ENCODE measurements around the gene FAHD1.
"Not testable (repeated sequence)": the region's sequence is repeated elsewhere in the genome, so short reads cannot be mapped to it uniquely, and the experiment has no call there.

Gene FAHD1

DNA sequence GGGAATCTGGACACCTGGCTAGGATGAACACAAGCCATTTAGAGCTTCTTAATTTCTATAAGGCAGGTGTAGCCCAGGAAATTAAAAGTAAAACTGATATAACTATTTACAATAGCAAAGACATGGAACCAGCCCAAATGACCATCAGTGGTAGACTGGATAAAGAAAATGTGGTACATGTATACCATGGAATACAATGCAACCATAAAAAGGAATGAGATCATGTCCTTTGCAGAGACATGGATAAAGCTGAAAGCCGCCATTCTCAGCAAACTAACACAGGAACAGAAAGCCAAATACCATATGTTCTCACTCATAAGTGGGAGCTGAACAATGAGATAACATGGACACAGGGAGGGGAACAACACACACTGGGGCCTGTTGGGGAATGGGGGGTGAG, 19.4 kb downstream of the FAHD1 start:
- no peak for DNase-seq (ENCODE audit: low read depth in 2 of 2)

DNA sequence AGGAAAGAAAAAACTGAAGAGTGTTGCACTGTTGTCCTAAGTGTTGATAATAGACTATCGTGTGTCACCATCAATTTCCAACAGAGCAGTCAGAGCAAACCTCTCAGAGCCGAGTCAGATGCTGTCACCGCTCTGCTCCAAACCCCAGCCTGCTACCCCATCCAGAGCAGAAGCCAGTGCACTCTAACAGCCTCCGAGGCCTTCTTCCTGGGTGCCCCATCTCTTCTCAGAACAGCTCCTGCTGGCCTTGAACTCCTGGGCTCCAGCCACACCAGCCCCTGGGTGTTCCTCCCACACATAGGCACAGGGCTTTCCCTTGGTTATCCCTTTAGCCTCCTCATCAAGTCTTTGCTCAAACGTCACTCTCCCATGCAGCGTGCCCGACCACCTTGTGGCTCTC, 24.0 kb downstream of the FAHD1 start:
- DNase-seq (ENCODE audit: low read depth in 2 of 2) = no peak

DNA sequence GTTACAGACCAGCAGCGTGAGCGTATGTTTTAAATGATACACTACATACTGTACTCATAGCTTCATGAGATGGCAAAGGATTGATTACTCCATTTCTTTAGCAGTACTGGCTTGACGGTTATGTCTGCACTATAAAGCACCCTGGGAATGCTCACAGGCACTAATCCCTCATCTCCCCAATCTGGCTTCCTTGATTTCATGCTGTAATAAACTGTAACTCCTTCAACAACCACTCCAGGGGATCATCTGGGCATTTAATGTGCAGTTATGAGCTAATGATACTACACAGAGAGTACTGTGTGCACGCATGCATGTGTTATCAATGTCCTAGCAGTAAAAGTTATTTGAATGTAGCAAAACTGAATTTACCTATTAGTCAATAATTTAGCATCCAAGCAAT, 24.8 kb downstream of the FAHD1 start:
- no peak for DNase-seq (ENCODE audit: low read depth in 2 of 2)

DNA sequence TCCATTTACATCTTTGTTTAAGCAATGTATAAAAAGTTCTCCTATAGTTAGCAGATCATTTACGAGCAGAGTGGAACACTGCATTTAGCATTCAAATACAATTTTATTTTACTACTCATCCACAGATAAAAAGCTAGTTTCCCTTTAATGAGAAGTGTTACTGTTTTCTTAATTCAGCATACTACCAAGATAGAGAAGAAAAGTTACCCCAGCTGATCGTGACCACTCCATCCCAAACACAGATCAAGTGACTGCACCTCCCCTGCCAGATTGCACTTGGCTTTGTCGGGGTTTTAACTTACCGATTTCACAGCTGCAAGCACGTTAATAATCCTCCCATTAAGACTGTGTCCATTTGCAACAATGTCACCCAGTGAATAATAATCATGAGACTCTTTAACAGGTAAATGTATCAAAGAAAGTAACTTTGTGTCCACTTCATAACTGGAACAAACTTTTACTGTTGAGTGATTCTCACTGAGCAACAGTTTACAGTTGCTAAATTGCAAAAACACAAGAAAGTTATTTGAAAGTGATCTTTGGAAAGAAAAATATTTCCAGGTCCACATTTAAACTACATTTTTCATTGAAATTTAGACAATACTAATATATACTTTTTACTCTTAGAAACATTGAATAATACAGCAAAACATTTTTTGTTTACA, 30.6 kb downstream of the FAHD1 start:
- DNase-seq (ENCODE audit: low read depth in 2 of 2) = no peak

DNA sequence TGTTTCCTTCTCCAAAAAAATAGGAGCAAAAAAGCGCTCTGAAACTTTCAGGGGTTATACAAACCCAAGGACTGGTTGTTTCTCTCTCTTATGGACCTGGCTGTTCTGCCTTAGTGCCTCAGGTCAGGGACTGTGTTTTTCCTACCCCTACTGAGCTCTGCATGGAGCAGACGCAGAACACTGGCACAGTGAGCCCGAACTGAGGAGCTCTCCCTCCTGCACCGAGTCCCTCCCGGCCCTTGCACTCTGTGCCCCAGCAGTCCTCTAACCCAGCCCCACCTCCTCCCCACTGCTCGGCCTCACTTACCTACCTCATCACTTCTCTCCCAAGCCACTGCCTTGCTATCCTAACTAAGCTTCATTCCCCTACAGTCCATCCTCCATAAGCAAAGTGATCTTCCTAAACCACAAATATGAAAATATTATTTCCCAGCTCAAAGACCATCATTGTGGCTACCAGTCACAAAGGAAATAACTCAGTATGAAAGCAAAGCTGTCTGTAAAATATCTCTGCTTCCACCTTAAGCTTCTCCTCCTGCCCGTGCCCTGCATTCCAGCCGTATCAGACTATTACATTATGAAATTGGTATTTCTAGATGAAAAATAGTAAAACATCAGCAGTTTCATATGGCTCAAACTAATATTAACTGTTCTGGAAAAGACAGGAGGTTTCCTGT, 31.3 kb downstream of the FAHD1 start:
- no peak for DNase-seq (ENCODE audit: low read depth in 2 of 2)

DNA sequence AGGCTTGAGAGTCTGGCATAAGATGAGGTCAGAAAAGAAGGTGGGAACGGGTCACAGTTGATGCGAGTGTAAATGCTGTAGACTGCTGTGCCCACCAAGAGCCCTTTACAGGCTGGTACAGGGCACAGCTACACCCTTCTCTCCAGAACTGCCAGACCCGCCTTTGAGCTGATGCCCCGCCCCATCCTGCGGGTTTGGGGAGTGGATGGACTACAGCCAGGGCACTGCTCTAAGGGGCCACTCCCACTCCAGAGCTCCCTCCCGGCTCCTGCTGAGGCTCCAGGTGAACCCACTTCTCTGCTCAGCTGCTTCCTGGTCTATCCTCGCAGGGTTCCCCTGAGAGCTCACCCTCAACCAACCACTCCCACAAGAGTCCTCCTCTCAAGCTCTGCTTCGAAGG, 32.6 kb downstream of the FAHD1 start:
- DNase-seq (ENCODE audit: low read depth in 2 of 2) = no peak

DNA sequence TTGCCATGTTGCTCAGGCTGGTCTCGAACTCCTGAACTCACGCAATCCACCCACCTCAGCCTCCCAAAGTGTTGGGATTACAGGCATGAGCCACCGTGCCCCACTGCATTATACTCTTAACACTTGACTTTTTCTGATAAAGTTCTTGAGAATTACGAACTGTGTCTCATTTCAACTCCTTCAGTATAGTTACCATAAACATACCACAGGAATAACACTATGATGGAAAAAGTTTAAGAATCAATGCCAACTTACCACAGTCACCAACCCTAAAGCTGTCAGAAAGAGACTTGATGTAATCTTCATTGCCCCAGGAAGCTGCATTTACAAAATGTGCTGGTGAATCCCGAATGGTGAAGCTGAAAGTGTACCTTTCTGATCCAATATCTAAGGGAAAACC, 34.7 kb downstream of the FAHD1 start:
- DNase-seq (ENCODE audit: low read depth in 2 of 2) = no peak

DNA sequence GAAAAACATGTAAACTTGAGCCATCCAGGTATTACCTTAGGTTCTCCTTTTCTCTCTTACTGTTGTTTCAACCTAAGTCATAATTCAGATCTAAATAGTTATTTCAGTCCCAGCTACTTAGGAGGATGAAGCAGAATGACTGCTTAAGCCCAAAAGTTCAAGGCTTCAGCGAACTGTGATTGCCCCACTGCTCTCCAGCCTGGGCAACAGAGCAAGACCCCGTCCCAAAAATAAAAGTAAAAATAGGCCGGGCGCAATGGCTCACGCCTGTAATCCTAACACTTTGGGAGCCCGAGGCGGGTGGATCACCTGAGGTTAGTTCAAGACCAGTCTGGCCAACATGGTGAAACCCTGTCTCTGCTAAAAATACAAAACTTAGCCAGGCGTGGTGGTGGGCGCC, 35.4 kb downstream of the FAHD1 start:
- DNase-seq (ENCODE audit: low read depth in 2 of 2) = no peak

DNA sequence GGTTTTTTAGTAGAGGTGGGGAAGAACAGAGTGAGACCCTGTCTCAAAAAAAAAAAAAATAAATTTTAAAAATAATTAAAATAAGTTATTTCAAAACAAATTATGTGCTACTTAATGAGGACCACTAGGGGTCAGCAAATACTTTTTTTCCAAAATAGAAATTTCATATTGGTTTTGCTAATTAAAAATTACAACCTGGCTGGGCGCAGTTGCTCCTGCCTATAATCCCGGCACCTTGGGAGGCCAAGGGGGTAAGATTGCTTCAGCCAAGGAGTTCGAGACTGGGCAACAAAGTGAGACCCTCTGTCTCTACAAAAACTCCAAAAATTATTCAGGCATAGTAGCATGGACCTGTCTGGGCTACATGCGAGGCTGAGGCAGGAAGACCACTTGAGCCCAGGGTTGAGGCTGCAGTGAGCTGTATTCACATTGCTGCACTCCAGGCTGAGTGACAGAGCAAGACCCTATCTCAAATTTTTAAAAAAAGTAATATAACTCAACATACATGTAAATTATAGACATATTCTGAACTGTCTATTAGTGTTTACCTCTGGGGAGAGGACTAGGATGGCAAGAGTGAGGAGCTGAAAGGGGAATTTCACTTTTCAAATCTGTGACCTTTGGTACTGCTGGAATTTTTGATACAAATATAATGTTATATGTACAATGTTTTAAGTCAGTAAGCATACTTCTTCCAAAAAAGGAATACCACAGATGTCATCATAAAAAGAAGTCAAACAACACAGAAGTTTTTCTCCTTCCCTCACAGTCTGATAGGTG, 36.9 kb downstream of the FAHD1 start:
- no peak for DNase-seq (ENCODE audit: low read depth in 2 of 2)

DNA sequence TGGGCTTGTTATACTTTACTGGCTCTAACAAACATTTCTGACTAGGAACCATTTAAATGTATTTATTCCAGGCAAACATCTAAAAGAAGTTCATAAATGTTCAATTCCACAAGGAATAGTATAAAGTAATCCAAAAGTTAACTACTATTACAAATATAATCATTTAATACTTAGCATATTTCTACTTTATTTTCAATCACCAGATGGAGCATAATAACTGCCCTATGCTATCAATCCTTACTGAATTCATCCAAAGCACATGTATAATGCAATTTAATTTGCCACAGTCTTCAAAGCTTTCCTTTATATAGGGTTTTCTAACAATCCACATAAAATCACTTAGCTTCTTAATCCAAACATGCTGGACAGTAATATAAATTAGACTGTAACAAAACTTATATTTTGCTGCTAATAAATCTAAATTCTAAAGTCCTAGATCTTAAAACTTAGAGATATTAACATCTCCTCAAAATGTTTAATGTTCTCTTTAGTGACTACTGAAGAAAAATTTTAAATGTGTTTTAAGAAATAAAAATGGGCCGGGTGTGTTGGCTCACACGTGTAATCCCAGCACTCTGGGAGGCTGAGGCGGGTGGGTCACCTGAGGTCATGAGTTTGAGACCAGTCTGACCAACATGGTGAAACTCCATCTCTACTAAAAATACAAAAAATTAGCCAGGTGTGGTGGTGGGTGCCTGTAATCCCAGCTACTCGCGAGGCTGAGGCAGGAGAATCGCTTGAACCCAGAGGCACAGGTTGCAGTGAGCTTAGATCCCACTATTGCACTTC, 39.1 kb downstream of the FAHD1 start:
- DNase-seq (ENCODE audit: low read depth in 2 of 2) = no peak

DNA sequence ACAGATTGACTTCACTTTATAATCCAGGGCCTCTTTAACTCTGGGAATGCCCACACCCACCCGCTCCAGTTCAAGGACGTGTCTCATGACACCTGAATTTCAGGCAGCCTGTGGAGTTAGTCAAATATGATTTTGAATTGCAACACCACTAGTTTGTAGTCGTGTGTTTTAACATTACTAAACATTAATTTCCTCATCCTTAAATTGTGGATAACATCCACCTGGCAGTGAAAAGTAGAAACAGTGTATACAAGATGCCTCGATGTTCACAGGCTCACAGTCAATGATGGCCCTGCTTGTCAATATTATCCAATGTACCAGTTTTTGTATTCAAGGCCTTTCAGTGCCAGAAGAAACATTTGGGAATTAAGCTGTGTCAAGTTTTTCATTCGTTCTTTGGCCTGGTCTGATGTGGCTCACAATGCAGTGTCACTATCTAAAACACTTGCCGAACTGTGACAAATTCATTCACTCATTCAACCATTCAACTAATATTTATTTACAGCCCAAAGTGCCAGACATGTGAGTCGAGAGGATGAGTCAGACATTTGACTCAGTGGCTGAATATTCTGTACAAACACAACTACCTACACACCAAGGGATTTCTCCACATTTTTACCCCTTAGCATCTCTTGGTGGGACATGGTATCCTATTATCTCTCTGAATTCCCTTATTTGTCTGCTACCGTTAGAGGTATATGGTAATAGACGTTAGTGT, 43.5 kb downstream of the FAHD1 start:
- DNase-seq (ENCODE audit: low read depth in 2 of 2) = no peak

DNA sequence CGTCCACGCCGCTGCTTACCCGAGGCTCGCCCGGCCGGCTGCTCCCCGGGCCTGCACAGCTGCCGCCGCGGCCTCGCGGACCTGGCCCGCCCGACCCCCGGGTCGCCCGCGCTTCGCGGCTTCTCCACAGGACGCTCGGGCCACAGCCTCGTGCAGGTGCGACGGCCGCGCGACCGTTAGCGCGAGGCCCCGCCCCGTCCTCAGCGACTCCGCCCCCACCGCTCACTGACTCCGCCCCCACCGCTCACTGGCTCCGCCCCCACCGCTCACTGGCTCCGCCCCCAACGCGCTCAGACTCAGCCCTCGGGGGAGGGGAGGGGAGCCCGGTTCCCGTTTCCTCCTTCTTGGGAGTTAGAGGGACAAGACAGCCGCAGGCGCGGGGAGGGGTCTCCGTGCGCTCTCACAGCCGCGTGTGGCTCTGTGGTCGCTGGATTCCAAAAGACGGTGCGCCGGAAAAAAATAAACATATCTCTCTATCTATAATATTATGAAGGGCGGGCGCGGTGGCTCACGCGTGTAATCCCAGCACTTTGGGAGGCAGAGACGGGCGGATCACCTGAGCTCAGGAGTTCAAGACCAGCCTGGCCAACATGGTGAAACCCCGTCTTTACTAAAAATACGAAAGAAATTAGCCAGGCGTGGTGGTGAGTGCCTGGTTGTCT, 45.1 kb downstream of the FAHD1 start, which contains the start of gene MEIOB:
Gene MEIOB, minus strand, starts transcription at position 191 of the 662 bp plus-strand sequence. CDS start 3,989 bp downstream, outside the sequence.
- peak; percentile 26 to 29 for DNase-seq (ENCODE audit: low read depth in 2 of 2)

DNA sequence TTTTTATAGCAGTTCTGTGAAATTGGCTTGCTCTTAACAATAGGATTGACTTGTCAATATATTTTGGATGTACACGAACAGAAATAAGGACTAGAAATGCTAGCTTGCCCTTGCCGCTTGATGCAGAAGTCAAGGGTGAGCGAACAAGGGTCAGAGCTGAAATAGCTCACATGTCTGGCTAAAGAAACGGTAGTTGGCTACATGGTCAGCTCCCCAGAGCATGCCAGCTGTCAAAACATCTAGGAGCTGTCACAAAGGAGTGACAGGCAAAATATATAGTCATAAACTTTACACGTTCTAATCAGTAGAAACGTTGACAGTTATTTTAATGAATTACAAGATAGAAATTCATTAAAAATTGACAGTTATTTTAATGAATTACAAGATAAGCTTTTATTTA, 47.8 kb downstream of the FAHD1 start:
- DNase-seq (ENCODE audit: low read depth in 2 of 2) = no peak

DNA sequence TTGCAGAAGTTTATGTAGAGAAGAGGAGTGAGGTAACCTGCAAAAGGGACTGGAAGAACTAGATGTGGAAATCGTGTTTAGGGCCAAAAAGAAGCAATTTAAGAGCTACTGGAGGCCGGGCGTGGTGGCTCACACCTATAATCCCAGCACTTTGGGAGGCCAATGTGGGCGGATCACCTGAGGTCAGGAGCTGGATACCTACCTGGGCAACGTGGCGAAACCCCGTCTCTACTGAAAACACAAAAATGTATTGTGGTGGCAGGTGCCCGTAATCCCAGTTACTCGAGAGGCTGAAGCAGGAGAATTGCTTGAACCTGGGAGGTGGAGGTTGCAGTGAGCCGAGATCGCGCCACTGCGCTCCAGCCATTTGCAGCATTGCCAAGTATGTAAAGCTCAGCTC, 49.1 kb downstream of the FAHD1 start:
- not testable (repeated sequence) for DNase-seq (ENCODE audit: low read depth in 2 of 2)

DNA sequence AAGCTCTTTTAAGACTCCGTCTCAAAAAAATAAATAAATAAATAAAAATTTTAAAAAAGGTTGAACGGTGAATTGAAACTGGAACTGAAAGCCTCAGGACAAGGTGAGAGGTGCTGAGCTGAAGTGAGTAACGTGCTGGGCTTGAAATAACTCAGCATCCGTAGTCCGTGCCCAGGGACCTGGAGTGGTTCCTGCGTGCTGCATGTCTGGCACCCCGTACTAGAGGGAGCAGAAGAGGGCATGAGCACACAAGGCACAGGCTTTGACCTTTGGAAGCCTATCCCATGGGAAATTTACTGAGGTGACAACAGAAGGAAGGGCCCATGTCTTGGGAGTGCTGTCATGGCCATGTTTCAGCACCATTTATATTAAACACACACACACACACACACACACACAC, 49.5 kb downstream of the FAHD1 start:
- DNase-seq (ENCODE audit: low read depth in 2 of 2) = no peak

DNA sequence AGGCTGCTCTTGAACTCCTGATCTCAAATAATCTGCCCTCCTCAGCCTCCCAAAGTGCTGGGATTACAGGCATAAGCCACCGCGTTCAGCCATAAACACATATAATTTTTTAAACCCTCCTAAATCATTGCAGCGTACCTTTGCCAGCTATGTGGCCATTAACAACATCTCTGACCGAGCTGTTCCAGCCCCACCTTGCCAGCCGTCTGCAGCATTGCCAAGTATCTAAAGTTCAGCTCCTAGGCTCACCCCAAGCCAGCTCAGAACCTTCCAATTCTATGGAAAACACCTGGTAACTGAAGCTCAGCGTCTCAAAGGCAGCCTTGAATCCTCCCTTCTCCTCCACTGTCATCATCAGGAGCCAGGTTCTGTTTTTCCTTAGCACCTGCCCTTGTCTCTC, 50.1 kb downstream of the FAHD1 start:
- DNase-seq (ENCODE audit: low read depth in 2 of 2) = no peak

DNA sequence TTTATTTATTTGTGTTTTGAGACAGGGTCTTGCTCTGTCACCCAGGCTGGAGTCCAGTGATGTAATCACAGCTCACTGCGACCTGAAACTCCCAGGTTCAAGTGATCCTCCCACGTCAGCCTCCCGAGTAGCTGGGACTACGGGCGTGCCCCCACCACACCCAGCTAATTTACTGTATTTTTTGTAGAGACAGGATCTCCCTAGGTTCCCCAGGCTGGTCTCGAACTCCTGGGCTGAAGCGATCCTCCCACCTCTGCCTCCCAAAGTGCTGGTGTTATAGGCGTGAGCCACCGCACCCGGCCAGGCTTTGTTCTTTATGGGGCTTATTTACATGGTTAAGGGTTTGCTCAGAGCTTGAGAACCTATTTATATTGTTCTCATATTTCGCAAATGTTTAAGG, 50.8 kb downstream of the FAHD1 start:
- DNase-seq (ENCODE audit: low read depth in 2 of 2) = no peak

DNA sequence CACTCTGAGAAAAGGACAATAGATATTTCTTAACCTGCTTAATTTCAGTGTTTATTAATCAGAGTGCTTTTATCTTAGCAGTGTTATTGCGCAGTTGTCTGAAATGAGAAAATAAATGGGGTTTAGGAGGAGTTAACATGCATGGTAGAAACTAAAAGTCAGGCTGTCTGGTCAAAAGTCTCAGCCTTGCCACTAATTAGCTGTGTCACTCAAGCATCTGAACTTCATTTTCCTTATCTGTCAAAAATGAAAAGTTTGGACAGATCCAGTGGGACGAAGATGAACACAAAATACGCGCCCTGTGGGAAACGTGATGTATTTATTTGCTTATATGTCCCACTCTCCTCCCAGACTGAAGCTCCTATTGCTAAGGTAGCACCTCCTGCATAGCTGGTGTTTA, 51.2 kb downstream of the FAHD1 start:
- DNase-seq (ENCODE audit: low read depth in 2 of 2) = no peak
